Body of pancreas (tissue), 4 donors: ENCODE measurements around the gene MOV10L1. TPM values are rescaled to one million over a fixed set of nuclear protein-coding genes. Genes with fewer than 3 reads are reported as not detected.

ENCODE experiments used
- ATAC-seq: fragments of 150-250 bp; one replicate; pipeline ENCODE4 v1.9.1; 2016
- DNase-seq, 4 donors: peaks; one replicate each; pipeline ENCODE4 v3.0.0-alpha.2; 2019
- H3K27ac ChIP-seq, 4 donors: fragments of 200-600 bp; sonication (generic); 1 replicate in 3 of 4; 2 replicates in 1 of 4; pipeline versions ENCODE4 v1.5.1 to v1.6.1; 2016 to 2019; ENCODE audit warnings: mild to moderate bottlenecking in 1 of 4, mixed read lengths in 1 of 4, moderate library complexity in 1 of 4
- H3K27me3 ChIP-seq, 2 donors: fragments of 200-600 bp; sonication (generic); one replicate each; pipeline ENCODE4 v1.6.0; 2016; ENCODE audit warnings: mild to moderate bottlenecking in 1 of 2
- H3K36me3 ChIP-seq, 2 donors: fragments of 200-600 bp; sonication (generic); replicated peaks in 1 of 2; 2 replicates each; pipeline ENCODE4 v1.5.1; 2016; ENCODE audit warnings: low read depth in 2 of 2; ENCODE audit not compliant: insufficient read depth in 1 of 2
- H3K4me1 ChIP-seq: fragments of 200-600 bp; sonication (generic); one replicate; pipeline ENCODE4 v1.6.0; 2016
- H3K4me3 ChIP-seq, 2 donors: fragments of 200-600 bp; sonication (generic); 1 replicate in 1 of 2; 2 replicates in 1 of 2; pipeline ENCODE4 v1.5.1; 2016 to 2019
- H3K9me3 ChIP-seq, 3 donors: fragments of 200-600 bp; sonication (generic); 1 replicate in 2 of 3; 2 replicates in 1 of 3; pipeline ENCODE4 v1.5.1; 2016
- POLR2A ChIP-seq, 3 donors: fragments of 450-650 bp; IDR thresholded peaks; one replicate each; pipeline ENCODE4 v1.6.1; 2016; ENCODE audit warnings: antibody characterized with exemption in 3 of 3, mild to moderate bottlenecking in 2 of 3
- WGBS, 2 donors: methylation state at CpG; one replicate each; pipeline ENCODE4 v1.1.5; 2017; 5-methylcytosine and 5-hydroxymethylcytosine counted together
- intact Hi-C: fragments of 100-400 bp; cut with DNase I; formaldehyde crosslinking; loops from one replicate; pipeline ENCODE4 v1.15.1; 2023
- total RNA-seq, 2 donors: library from RNA; depleted of rRNA; stranded (reverse); fragments of >200 nt; gene quantifications; one replicate each; pipeline ENCODE4 v1.1.0, GENCODE V29; 2016
- TF ChIP-seq, protein P1 (sequence below), 7 experiments: fragments of 450-650 bp in 4 of 7; fragments of 200-600 bp in 3 of 7; sonication (generic) in 3 of 7; IDR thresholded peaks; one replicate each; pipeline ENCODE4 v1.5.1; 2016 to 2019; ENCODE audit warnings: antibody characterized with exemption in 7 of 7

MOV10L1 gene
- total RNA-seq, 2 donors from 2014 or later, result 0.52 TPM; not detected in 1

DNA sequence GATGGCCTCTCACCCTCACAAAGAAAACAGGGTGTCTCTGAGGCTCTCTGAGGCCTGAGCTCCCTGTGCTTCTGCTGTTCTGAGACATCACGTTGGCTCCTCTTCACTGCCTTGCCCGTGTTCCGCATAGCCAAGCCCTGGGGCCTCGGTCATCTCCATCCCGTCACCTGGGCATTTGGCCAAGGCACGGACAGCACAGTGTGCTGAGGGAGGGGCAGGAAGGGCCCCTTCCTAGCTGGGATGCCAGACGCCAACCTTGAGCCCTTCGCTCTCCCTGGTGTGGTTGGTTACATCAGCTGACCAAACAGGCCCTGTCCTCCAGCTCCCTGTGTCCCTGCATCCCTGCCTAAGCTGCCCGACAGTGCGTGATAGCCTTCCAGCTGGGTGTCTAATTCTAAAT is 25.9 kb downstream of the MOV10L1 start:
- intact Hi-C loops, result no loop called here
- ATAC-seq (no peak), DNase-seq (peak in 1 of 4 donors; percentile 27)
- 61 to 70% methylated on average over 10 of the region's 10 CpGs for WGBS, 2 donors
- no peaks in the 10 kb centered on the region for H3K4me1 ChIP-seq
- no peaks in the 10 kb centered on the region for H3K27me3 ChIP-seq
- no peak overlapping the region for H3K27ac ChIP-seq
- no peak overlapping the region for H3K4me3 ChIP-seq
- H3K9me3 ChIP-seq, result no peaks in the 10 kb centered on the region
- no peak for TF ChIP-seq POLR2A (IDR thresholded peaks at IDR 0.05)
- TF ChIP-seq, protein P1, sequence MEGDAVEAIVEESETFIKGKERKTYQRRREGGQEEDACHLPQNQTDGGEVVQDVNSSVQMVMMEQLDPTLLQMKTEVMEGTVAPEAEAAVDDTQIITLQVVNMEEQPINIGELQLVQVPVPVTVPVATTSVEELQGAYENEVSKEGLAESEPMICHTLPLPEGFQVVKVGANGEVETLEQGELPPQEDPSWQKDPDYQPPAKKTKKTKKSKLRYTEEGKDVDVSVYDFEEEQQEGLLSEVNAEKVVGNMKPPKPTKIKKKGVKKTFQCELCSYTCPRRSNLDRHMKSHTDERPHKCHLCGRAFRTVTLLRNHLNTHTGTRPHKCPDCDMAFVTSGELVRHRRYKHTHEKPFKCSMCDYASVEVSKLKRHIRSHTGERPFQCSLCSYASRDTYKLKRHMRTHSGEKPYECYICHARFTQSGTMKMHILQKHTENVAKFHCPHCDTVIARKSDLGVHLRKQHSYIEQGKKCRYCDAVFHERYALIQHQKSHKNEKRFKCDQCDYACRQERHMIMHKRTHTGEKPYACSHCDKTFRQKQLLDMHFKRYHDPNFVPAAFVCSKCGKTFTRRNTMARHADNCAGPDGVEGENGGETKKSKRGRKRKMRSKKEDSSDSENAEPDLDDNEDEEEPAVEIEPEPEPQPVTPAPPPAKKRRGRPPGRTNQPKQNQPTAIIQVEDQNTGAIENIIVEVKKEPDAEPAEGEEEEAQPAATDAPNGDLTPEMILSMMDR (IDR thresholded peaks at IDR 0.05), result no peak
- H3K36me3 ChIP-seq, result no peaks in the 10 kb centered on the region

GRCh38 chr22:50117168-50117762 is 27.5 kb downstream of the MOV10L1 start:
- 81 to 82% methylated on average over 19 of the region's 19 CpGs for WGBS, 2 donors
- H3K4me3 ChIP-seq, result no peak overlapping the region
- intact Hi-C loops, result no loop called here
- DNase-seq (no peak), ATAC-seq (no peak)
- no peaks in the 10 kb centered on the region for H3K9me3 ChIP-seq
- H3K36me3 ChIP-seq, result no peaks in the 10 kb centered on the region
- H3K27me3 ChIP-seq, result no peaks in the 10 kb centered on the region
- no peaks in the 10 kb centered on the region for H3K4me1 ChIP-seq
- H3K27ac ChIP-seq, result no peak overlapping the region
- TF ChIP-seq, protein P1 (IDR thresholded peaks at IDR 0.05), result no peak
- no peak for TF ChIP-seq POLR2A (IDR thresholded peaks at IDR 0.05)

- ATAC-seq, result no peak
- Histone ChIP-seq H3K27me3 (no peaks in the 10 kb centered on the region), H3K36me3 (no peaks in the 10 kb centered on the region), H3K27ac (no peak overlapping the region), H3K4me1 (no peaks in the 10 kb centered on the region), H3K4me3 (no peak overlapping the region), H3K9me3 (no peaks in the 10 kb centered on the region)
- intact Hi-C loops, result no loop called here
- 57 to 70% methylated on average over 3 of the region's 3 CpGs for WGBS, 2 donors
- DNase-seq, result no peak
- TF ChIP-seq POLR2A (IDR thresholded peaks at IDR 0.05), result no peak
- TF ChIP-seq, protein P1 (IDR thresholded peaks at IDR 0.05), result no peak
These were observed 28.3 kb downstream of the MOV10L1 start for GRCh38 chr22:50118129-50118528.

DNA sequence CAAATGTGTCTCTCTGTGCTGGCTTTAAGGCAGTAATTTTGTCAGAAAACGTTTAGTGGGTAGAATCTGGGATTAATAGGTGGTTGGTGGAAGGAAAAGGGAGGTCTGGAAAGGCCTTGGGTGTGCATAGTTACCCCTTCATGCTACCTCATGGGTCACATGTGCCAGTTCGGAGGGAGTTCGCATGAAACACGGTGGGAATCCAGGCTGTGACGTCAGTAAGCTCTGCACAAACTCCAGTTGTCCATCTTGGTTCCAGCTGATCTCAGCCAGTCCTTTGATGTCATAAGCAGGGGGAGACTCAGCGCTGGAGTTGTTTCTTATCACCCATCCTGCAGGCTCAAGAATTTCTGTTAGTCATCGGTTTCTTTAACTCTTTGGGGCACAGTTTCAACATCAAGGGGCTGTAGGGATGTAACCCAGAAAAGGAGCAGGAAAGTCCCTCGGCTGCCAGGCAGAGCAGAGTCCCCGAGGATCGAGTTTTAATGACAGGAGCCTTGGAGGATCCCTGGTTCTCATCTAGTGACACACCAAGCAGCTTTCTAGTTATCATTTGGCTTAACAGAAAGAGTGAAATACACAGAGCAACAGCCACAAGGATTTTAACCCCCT is 28.9 kb downstream of the MOV10L1 start:
- ATAC-seq (peak; percentile 33), DNase-seq (peak in 1 of 4 donors; percentile 18)
- 22 to 27% methylated on average over 10 of the region's 10 CpGs for WGBS, 2 donors
- H3K27ac ChIP-seq, result no peak overlapping the region
- no peaks in the 10 kb centered on the region for H3K36me3 ChIP-seq
- no peak overlapping the region for H3K4me3 ChIP-seq
- no peaks in the 10 kb centered on the region for H3K4me1 ChIP-seq
- TF ChIP-seq, protein P1 (IDR thresholded peaks at IDR 0.05), result no peak
- no peak for TF ChIP-seq POLR2A (IDR thresholded peaks at IDR 0.05)
- intact Hi-C loops, result no loop called here
- no peaks in the 10 kb centered on the region for H3K27me3 ChIP-seq
- H3K9me3 ChIP-seq, result no peaks in the 10 kb centered on the region
